NOMO-1 treated with dmso at 0.1 percent for 144 hours (cell line): ENCODE measurements around the gene MYOZ3.

Experiments
- DNase-seq: peaks from one replicate; lab custom pipeline; 2025; ENCODE audit not compliant: unreplicated experiment; lab: John Stamatoyannopoulos, UW

The MYOZ3 gene, protein sequence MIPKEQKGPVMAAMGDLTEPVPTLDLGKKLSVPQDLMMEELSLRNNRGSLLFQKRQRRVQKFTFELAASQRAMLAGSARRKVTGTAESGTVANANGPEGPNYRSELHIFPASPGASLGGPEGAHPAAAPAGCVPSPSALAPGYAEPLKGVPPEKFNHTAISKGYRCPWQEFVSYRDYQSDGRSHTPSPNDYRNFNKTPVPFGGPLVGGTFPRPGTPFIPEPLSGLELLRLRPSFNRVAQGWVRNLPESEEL

GRCh38 chr5:150661086-150661485 is at the start of gene MYOZ3:
TSS of gene MYOZ3 (plus strand) at chr5:150661251. CDS start at chr5:150662942, 1,691 bp downstream.
- no peak for DNase-seq

DNA sequence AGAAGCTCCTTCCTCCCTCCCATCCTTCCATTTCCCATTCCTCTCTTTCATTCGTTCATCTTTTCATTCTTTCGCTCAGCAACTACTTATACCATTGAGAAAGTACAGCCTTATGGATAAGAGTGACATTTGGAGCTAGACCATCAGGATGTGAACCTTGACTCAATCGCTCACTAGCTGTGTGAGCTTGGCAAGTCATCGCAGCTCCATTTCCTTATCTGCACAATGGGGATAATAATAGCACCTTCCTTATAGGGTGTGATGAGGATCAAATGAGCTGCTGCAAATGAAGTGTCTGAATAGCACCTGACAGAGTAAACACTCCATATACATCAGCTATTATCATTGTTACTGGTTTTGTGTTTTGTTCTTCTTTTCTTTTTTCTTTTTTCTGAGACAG is 48.6 kb upstream of the MYOZ3 start:
- no peak for DNase-seq

- DNase-seq: no peak
Observed at GRCh38 chr5:150612905-150613670, 48.0 kb upstream of the MYOZ3 start.

GRCh38 chr5:150613991-150614660 is 46.9 kb upstream of the MYOZ3 start:
- DNase-seq: no peak

DNA sequence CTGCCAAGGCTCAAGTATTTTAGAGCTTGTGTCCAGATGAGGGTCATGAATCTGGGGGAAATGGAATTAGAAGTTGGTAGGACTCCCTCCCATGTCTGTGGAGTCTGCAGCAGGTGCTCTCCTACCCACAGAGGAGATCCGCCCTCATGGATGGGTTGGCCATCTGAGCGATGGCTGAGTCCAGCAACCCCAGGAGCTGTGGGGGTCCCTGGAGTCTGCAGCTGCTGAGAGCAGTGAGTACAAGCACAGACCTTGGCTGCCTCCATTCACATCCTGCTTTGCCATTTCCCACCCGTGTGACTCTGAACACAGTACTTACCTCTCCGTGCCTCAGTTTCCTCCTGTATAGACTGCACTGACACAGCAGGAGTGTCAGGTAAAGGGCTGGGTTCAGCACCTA is 46.4 kb upstream of the MYOZ3 start:
- DNase-seq: no peak

GRCh38 chr5:150615141-150615699 is 45.8 kb upstream of the MYOZ3 start:
- DNase-seq: no peak

- no peak for DNase-seq
Observed at GRCh38 chr5:150616024-150616470, 45.0 kb upstream of the MYOZ3 start.

GRCh38 chr5:150616506-150616905 is 44.5 kb upstream of the MYOZ3 start:
- DNase-seq: no peak

- no peak for DNase-seq
Observed at GRCh38 chr5:150618163-150618562, 42.9 kb upstream of the MYOZ3 start.

DNA sequence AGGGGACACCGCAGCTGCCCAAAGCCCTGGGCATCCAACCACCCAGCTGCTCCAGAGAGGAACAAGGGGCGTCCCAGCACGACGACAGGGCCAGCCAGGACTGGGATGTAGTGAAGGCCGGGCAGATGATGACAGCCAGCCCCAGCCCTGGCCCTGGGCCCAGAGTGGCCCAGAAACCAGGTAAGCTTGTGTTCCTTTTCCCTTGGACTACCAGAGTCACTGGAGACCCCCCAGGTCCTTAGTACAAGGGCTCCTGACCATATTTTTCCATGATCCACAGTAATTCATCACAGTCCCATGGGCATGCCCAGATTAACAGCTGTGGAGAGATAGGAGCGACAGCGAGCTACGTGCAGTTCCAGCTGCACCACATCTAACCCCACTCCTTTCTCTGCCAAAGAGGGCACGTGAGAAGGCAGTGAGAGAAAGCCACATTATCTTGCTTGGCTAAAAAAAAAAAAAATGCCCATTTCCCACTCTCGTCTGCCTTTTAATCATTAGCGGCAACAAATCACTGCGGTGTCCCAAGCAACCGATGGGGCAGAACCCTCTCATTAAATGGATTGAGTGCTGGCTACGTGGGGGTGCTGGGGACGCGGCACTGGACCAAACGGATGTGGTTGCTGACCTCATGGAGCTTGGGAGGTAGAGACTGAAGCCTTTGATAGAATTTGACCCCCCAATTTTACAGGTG is 42.3 kb upstream of the MYOZ3 start:
- no peak for DNase-seq

DNA sequence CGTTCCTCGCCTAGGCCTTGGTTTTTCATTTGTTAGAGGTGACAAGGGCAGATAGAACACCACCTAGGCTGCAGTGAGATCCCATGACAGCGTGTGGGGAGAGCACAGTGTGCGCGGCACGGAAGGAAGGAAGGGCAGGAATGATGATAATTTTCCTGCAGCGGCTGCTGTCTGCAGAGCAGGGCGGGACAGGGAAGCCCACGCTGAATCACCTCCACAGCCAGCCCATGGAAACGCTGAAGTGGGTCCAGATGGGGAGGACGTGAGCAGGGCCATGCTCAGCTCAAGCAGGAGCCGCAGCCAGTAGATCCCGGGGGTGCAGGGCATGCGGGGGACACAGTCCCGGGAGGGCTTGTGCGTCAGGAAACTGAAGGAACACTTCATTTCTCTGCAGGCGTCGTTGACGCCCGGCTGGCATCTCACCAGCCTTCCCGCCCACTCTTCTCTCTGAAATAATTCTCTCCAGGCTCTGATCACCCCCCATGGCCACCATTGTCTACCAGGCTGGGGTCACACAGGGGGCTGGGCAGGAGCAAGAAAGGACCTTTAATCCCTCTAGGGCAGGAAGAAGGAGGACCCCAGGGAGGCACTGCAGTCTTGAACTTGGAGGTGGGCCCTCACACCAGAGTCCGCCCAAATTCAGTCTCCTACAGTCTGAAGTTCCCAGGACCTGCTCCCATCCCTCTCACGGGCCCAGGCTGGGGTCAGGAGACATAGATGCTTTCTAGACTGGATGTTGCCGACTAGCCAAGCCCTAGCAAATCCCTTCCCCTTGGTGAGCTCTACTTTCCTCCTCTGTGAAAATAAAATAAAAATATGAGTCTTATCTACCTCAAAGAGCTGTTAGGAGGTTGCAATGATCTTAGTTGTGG is 41.5 kb upstream of the MYOZ3 start:
- no peak for DNase-seq

- DNase-seq: no peak
Observed at GRCh38 chr5:150621301-150621700, 39.8 kb upstream of the MYOZ3 start.

GRCh38 chr5:150622157-150622556 is 38.9 kb upstream of the MYOZ3 start:
- no peak for DNase-seq

DNA sequence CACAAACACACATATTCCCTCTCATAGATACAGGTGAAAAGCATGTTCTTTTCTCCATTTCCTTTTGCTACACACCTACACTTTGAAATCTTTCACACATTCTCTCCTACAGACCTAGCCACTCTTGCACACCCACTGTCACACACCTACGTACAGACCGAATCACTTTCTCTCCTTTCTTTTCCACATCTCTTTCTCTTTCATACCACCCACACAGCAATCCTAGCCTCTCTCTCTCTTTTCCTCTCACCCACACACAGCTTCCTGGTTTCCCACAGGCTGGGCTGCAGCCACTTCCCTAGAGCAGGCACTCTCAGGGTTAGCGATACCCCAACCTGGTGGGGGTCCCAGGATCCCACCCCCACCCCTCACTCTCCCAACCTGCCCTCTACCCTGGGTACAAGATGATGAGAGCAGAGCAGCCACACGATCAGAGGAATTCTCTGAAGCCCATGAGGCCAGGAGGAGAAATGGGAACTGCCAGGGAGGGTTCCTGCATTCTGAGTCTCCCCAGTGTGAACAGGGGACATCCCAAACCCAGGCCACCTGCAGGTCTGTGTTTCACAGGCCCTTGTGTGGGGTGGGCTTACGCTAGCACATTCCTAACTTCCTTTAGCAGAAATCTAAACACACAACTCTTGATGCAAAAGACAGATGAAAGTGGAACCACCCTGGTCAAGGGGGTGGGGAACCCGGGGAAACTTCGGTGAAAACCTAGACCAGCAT is 37.7 kb upstream of the MYOZ3 start:
- no peak for DNase-seq

GRCh38 chr5:150623878-150624216 is 37.2 kb upstream of the MYOZ3 start:
- no peak for DNase-seq

DNA sequence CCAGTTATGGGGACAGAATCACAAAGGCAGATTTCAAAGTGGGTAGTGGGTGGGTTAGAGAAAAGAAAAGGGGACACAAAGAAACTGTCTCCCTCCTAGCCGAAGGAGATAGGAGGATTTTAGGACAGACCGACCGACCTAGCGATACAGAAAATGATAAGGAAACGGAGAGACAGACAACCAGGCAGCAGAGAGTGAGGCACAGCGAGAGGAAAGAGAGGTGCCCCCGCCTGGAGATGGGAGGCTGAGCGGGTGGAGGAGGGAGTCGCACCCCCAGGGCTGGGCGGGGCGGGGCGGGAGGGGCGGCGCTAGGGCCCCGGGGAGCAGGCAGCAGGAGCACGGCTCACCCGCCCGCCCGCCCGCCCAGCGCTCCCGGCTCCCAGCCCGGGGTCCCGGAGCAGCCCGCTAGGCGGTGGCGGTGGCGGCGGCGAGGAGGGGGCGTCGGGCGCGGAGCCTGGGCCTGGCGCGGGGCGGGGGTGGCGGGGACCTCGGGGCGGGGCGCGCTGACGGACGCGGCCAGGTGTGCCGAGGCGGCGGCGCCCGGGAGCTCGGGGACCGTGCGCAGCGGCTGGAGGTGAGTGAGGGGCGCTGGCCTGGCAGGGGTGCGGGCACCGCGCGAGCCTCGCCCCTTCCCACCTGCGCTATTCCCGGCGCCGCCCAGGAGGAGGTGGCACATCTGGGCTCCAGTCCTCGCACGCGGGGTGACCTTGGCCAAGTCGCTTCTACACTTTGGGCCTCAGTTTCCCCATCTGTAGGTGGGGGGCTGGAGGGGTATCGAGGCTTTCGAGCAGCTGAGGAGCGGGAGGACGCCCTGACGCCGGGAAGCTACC is 36.5 kb upstream of the MYOZ3 start:
- DNase-seq: no peak

DNA sequence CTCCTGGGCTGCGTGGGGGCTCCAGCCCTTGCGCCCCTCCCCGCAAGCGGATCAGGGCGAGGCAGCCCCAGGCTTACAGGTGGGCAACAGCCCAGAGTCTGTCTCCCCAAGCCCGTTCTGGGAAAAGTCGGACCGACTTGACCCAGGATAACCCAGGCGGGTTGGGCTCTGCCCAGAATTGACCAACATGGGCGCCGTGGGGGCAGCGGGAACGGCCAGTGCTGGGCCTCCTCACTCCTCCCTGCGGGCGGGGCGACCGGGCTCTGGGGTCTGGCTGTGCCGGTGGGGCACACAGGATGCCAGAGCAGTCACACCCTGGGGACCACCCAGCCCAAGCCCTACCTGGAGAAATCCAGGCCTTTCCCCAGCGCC is 35.9 kb upstream of the MYOZ3 start:
- no peak for DNase-seq

- no peak for DNase-seq
Observed at GRCh38 chr5:150625831-150626746, 35.0 kb upstream of the MYOZ3 start.
